BLaER1 treated with 17β-estradiol and CSF1 and Interleukin-3, amounts not matched to agents 10 nM and 100 nM (cell line): ENCODE results near the gene FRY.
"Not testable (repeated sequence)": the region's sequence is repeated elsewhere in the genome, so short reads cannot be mapped to it uniquely, and the experiment has no call there.

ENCODE experiments used
- H3K27ac ChIP-seq, 11 experiments: shearing (Covaris generic); formaldehyde crosslinking; 2 replicates each; pipeline ENCODE4 v1.8.1; 2022
- H3K27me3 ChIP-seq, 11 experiments: shearing (Covaris generic); formaldehyde crosslinking; 2 replicates each; pipeline ENCODE4 v1.8.1; 2022
- H3K36me3 ChIP-seq, 11 experiments: shearing (Covaris generic); formaldehyde crosslinking; 2 replicates each; pipeline ENCODE4 v1.8.1; 2022
- H3K4me1 ChIP-seq, 10 experiments: shearing (Covaris generic); formaldehyde crosslinking; 2 replicates each; pipeline ENCODE4 v1.8.1; 2022
- H3K4me2 ChIP-seq, 11 experiments: shearing (Covaris generic); formaldehyde crosslinking; 2 replicates each; pipeline ENCODE4 v1.8.1; 2022
- H3K4me3 ChIP-seq, 10 experiments: shearing (Covaris generic); formaldehyde crosslinking; 2 replicates each; pipeline ENCODE4 v1.8.1; 2022
- H3K9ac ChIP-seq, 11 experiments: shearing (Covaris generic); formaldehyde crosslinking; 2 replicates each; pipeline ENCODE4 v1.8.1; 2022
- H3K9me3 ChIP-seq, 11 experiments: shearing (Covaris generic); formaldehyde crosslinking; replicated peaks in 1 of 11; 2 replicates each; pipeline ENCODE4 v1.8.1; 2022
- H4K20me1 ChIP-seq, 11 experiments: shearing (Covaris generic); formaldehyde crosslinking; 2 replicates each; pipeline ENCODE4 v1.8.1; 2022
- Cebpa-rat ChIP-seq, 11 experiments: shearing (Covaris generic); IDR thresholded peaks; 2 replicates each; pipeline ENCODE4 v1.8.1; 2022

The FRY gene

GRCh38 chr13:32031025-32031814, at the start of gene FRY:
Gene FRY (plus strand): TSS chr13:32031774. CDS start chr13:32031796, 22 bp downstream.
- H3K4me3 ChIP-seq, result peak within 1 kb of the TSS; percentile 60 to 80 (median 68)
- H3K4me1 ChIP-seq, result peaks cover 0 to 23% (median 10%) of the 10 kb centered on the region in 10 experiments; a peak in 15 of 20 replicates
- H4K20me1 ChIP-seq, result peaks cover 0 to 11% (median 0%) of the 10 kb centered on the region in 11 experiments; a peak in 3 of 22 replicates
- peaks cover 37 to 52% (median 43%) of the 10 kb centered on the region in 11 experiments for H3K27me3 ChIP-seq
- H3K9ac ChIP-seq, result peak within 1 kb of the TSS in 10 of 11 experiments; percentile 42 to 76 (median 65); a peak in 19 of 22 replicates
- H3K36me3 ChIP-seq, result no peaks in the 10 kb centered on the region
- no peak for TF ChIP-seq Cebpa-rat (IDR thresholded peaks at IDR 0.05)
- peak within 1 kb of the TSS in 2 of 11 experiments; percentile 5 to 36; a peak in 3 of 22 replicates for H3K27ac ChIP-seq
- peak within 1 kb of the TSS; percentile 88 to 98 (median 94) for H3K4me2 ChIP-seq
- H3K9me3 ChIP-seq, result no peaks in the 10 kb centered on the region

- no peaks in the 10 kb centered on the region for H4K20me1 ChIP-seq
- no peak overlapping the region for H3K4me3 ChIP-seq
- TF ChIP-seq Cebpa-rat (IDR thresholded peaks at IDR 0.05), result no peak
- no peak overlapping the region for H3K9ac ChIP-seq
- no peaks in the 10 kb centered on the region for H3K36me3 ChIP-seq
- peaks cover 0 to 11% (median 0%) of the 10 kb centered on the region in 10 experiments; a peak in 5 of 20 replicates for H3K4me1 ChIP-seq
- H3K27ac ChIP-seq, result no peak overlapping the region
- peak overlapping the region in 2 of 11 experiments; percentile 5 to 15; a peak in 2 of 22 replicates for H3K4me2 ChIP-seq
- H3K27me3 ChIP-seq, result no peaks in the 10 kb centered on the region
- peaks cover 0 to 11% (median 7%) of the 10 kb centered on the region in 11 experiments; a peak in 9 of 22 replicates for H3K9me3 ChIP-seq
These were observed 49.5 kb upstream of the FRY start for GRCh38 chr13:31982124-31982523.

GRCh38 chr13:31982540-31982939, 49.0 kb upstream of the FRY start:
- no peaks in the 10 kb centered on the region for H3K36me3 ChIP-seq
- TF ChIP-seq Cebpa-rat (IDR thresholded peaks at IDR 0.05), result no peak
- H3K4me3 ChIP-seq, result no peak overlapping the region
- no peaks in the 10 kb centered on the region for H3K27me3 ChIP-seq
- no peak overlapping the region for H3K9ac ChIP-seq
- H4K20me1 ChIP-seq, result no peaks in the 10 kb centered on the region
- H3K4me2 ChIP-seq, result peak overlapping the region in 2 of 11 experiments; percentile 23 to 25; a peak in 1 of 22 replicates
- H3K9me3 ChIP-seq, result peaks cover 0 to 11% (median 7%) of the 10 kb centered on the region in 11 experiments; a peak in 9 of 22 replicates
- peaks cover 0 to 11% (median 0%) of the 10 kb centered on the region in 10 experiments; a peak in 5 of 20 replicates for H3K4me1 ChIP-seq
- no peak overlapping the region for H3K27ac ChIP-seq

GRCh38 chr13:31983696-31984095, 47.9 kb upstream of the FRY start:
- not testable (repeated sequence) for H3K27ac ChIP-seq, H3K9ac ChIP-seq, H3K36me3 ChIP-seq, H3K27me3 ChIP-seq, H4K20me1 ChIP-seq, H3K4me3 ChIP-seq, H3K4me2 ChIP-seq
- peaks cover 0 to 11% (median 7%) of the 10 kb centered on the region in 11 experiments; a peak in 9 of 22 replicates for H3K9me3 ChIP-seq
- peaks cover 0 to 11% (median 0%) of the 10 kb centered on the region in 10 experiments; a peak in 5 of 20 replicates for H3K4me1 ChIP-seq

- not testable (repeated sequence) for H3K36me3 ChIP-seq, H3K4me3 ChIP-seq, H4K20me1 ChIP-seq, H3K9ac ChIP-seq, H3K27me3 ChIP-seq, H3K27ac ChIP-seq, H3K4me2 ChIP-seq
- H3K9me3 ChIP-seq, result peaks cover 0 to 11% (median 7%) of the 10 kb centered on the region in 11 experiments; a peak in 9 of 22 replicates
- peaks cover 0 to 11% (median 0%) of the 10 kb centered on the region in 10 experiments; a peak in 5 of 20 replicates for H3K4me1 ChIP-seq
These were observed 47.2 kb upstream of the FRY start for GRCh38 chr13:31984388-31984787.

- Histone ChIP-seq H4K20me1 (no peaks in the 10 kb centered on the region), H3K27me3 (no peaks in the 10 kb centered on the region), H3K4me2 (no peak overlapping the region), H3K36me3 (no peaks in the 10 kb centered on the region; a peak in 1 of 22 replicates), H3K4me1 (peaks cover 0 to 11% (median 0%) of the 10 kb centered on the region in 10 experiments; a peak in 5 of 20 replicates), H3K9ac (no peak overlapping the region), H3K4me3 (no peak overlapping the region), H3K9me3 (peaks cover 0 to 11% (median 7%) of the 10 kb centered on the region in 11 experiments; a peak in 9 of 22 replicates), H3K27ac (no peak overlapping the region)
- TF ChIP-seq Cebpa-rat (IDR thresholded peaks at IDR 0.05), result no peak
These were observed 44.7 kb upstream of the FRY start for GRCh38 chr13:31986676-31987470.

- Histone ChIP-seq H3K9ac (no peak overlapping the region), H3K4me3 (no peak overlapping the region), H3K27me3 (no peaks in the 10 kb centered on the region), H3K4me1 (peaks cover 0 to 3% (median 0%) of the 10 kb centered on the region in 10 experiments; a peak in 5 of 20 replicates), H3K27ac (no peak overlapping the region), H4K20me1 (no peaks in the 10 kb centered on the region), H3K4me2 (no peak overlapping the region; a peak in 1 of 22 replicates), H3K36me3 (no peaks in the 10 kb centered on the region; a peak in 1 of 22 replicates), H3K9me3 (peaks cover 0 to 11% (median 7%) of the 10 kb centered on the region in 11 experiments; a peak in 9 of 22 replicates)
- TF ChIP-seq Cebpa-rat (IDR thresholded peaks at IDR 0.05), result no peak
These were observed 43.9 kb upstream of the FRY start for GRCh38 chr13:31987535-31988170.

GRCh38 chr13:31994367-31994766, 37.2 kb upstream of the FRY start:
- H3K4me2 ChIP-seq, H3K4me3 ChIP-seq, H4K20me1 ChIP-seq, H3K27ac ChIP-seq, H3K9ac ChIP-seq, H3K27me3 ChIP-seq, H3K36me3 ChIP-seq, H3K4me1 ChIP-seq: not testable (repeated sequence)
- peaks cover 8 to 18% (median 11%) of the 10 kb centered on the region in 11 experiments; a peak in 21 of 22 replicates for H3K9me3 ChIP-seq
